ENCODE data around the gene MYH14.
"Not testable (repeated sequence)": the region's sequence is repeated elsewhere in the genome, so short reads cannot be mapped to it uniquely, and the experiment has no call there.

MYH14 gene

DNA sequence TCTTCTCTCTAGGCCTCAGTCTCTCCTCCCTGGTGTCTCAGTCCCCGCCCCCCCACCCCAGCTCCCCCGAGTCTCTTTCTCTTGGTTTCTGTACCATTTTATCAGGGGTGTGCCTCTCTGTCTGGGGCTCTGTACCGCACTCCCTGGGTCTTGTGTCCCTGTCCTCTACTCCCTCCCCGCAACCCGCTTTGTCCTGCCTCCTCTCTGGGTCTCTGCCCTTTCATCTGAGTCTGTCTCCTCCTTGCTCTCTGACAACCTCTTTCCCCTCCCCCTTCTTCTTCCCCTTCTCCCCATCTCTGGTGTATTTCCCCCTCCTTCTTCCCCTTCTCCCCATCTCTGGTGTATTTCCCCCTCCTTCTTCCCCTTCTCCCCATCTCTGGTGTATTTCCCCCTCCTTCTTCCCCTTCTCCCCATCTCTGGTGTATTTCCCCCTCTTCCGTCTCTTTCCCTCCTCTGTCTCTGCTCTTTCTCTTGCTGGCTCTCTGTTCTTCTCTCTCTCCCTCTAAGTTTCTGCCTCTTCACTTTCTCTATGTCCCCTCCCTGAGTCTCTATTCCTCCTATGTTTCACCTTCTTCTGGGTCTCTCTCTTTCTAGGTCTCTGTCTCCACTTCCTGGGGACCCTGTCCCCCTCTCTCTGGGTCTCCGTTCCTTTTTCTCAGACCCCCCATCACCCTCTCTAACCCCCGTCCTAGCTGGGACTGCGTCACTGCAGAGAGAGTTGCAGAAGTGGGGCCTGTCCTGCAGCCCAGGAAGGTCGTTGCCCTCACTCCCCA, 128.0 kb downstream of the MYH14 start:
- TF ChIP-seq, protein P1, sequence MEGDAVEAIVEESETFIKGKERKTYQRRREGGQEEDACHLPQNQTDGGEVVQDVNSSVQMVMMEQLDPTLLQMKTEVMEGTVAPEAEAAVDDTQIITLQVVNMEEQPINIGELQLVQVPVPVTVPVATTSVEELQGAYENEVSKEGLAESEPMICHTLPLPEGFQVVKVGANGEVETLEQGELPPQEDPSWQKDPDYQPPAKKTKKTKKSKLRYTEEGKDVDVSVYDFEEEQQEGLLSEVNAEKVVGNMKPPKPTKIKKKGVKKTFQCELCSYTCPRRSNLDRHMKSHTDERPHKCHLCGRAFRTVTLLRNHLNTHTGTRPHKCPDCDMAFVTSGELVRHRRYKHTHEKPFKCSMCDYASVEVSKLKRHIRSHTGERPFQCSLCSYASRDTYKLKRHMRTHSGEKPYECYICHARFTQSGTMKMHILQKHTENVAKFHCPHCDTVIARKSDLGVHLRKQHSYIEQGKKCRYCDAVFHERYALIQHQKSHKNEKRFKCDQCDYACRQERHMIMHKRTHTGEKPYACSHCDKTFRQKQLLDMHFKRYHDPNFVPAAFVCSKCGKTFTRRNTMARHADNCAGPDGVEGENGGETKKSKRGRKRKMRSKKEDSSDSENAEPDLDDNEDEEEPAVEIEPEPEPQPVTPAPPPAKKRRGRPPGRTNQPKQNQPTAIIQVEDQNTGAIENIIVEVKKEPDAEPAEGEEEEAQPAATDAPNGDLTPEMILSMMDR (conservative IDR thresholded peaks at IDR 0.05; ENCODE audit: low read length), result no peak
- no peak for DNase-seq (ENCODE audit: low read depth)
- no peak overlapping the region for H3K4me3 ChIP-seq (ENCODE audit: low read length)

DNA sequence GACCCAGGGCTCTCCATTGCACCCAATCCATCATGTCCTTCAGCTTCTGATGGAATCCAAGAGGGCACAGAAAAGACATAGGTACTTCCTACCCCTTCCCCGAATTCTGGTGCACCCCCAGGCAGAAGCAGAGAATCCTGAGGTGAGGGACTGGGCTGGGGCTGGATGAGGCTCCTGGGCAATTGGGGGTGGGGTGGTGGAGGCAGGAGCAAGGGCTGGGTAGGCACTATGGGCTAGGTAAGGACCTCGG, 128.5 kb downstream of the MYH14 start:
- H3K4me3 ChIP-seq (ENCODE audit: low read length), result no peak overlapping the region
- no peak for DNase-seq (ENCODE audit: low read depth)
- TF ChIP-seq, protein P1 (conservative IDR thresholded peaks at IDR 0.05; ENCODE audit: low read length), result no peak

DNA sequence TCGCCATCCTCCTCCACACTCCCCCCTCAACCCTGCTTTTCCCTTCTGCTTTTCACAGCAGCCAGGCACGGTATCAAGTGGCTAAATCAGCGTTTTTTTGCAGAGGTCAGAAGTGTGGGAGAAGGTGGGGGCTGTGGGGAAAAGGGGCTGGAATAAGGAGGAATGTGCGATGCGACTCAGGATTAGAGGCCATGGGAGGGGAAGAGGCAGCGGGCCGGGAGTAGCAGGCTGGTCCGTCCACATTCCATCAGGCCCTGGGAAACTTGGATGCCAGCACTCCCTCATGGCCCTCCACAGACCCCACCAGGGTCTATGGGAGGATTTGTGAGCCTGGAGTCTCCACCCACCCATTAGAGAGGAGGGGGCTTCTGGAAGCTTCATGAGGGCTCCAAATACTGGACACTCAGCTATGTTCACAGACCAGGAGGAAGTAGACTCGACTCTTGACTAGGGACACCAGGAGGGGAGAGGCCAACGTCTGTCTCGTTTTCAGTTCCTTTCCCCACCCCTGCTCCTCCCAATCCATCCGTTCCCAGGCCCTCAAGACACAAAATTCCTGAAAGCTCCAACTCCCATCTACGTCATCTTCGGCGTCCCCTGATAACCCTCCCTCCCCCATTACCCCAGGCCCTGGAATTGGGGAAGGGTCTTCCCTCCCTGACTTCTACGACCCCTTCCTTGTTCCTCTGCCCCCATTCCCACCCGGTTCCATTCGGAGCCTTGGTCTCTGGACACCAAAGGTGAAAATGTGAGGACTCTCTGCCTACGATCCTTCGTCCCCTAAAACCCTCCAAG, 129.0 kb downstream of the MYH14 start:
- no peak overlapping the region for H3K4me3 ChIP-seq (ENCODE audit: low read length)
- TF ChIP-seq, protein P1 (conservative IDR thresholded peaks at IDR 0.05; ENCODE audit: low read length), result no peak
- DNase-seq (ENCODE audit: low read depth), result no peak

DNA sequence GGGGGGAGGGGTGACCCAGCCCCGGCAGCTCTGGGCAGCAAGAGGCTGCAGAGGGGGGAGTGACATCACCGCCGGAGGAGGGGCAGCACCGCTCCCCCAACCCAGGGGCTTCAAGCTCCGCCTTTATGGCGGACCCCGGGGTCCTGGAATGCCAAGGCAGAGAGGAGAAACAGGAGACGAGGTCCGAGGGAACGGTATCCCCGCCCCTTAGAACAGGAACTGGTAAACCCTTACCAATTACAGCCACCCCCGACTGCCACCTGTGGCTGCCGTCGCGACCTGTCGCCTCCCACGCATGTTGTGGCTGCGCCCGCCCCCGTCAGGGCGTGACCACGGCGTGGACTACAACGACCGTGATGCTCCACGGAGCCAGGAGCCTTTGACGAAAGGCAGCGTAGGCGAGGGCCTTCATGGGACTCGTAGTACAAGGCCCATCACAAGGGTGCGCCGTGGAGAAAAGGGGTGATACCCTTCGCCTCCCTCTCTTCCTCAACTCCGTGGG, 129.9 kb downstream of the MYH14 start:
- peak; percentile 78 for DNase-seq (ENCODE audit: low read depth)
- H3K4me3 ChIP-seq (ENCODE audit: low read length), result peak overlapping the region; percentile 55
- TF ChIP-seq, protein P1 (conservative IDR thresholded peaks at IDR 0.05; ENCODE audit: low read length), result peak; percentile 14

DNA sequence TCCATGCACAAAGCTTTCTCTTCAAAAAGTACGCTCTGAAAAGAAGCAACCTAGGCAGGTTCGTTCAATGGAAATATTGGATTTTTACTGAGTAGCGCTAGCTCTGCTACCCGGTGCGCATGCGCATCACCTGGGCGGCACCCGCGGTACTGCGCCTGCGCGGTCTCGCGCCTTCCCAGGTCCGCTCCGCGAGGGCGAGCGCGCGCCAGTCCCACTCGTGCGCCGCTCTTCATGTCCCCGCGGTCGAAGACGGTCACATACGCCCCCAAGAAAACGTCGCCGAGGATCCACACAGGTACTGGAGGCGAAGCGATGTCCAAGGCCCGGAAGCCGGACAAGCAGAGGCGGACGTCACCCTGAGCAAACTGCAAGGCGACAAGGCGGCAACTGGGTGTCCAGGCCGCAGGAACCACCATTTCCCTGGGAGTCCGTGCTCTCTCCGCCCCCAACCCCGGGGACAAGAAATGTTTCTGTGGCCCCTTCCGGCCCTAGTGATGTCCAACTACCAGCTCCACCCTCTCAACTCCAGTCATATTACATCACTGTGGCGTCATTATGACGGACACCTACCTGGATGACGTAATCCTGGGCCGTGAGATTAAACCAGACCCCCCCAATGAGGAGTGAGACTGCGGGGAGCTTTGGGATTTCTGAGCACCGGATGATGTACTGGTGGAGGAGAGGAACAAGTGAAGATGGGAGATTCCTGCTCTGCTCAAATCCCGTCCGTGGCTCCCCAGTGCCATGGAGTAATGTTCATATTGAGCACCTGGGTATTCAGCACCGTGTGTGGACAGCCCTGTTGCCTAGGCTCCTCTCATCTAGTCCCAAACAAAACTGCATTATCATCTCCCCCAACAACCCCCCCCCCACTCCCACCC, 130.6 kb downstream of the MYH14 start:
- DNase-seq (ENCODE audit: low read depth), result no peak
- TF ChIP-seq, protein P1 (conservative IDR thresholded peaks at IDR 0.05; ENCODE audit: low read length), result no peak
- peak overlapping the region; percentile 55 for H3K4me3 ChIP-seq (ENCODE audit: low read length)

DNA sequence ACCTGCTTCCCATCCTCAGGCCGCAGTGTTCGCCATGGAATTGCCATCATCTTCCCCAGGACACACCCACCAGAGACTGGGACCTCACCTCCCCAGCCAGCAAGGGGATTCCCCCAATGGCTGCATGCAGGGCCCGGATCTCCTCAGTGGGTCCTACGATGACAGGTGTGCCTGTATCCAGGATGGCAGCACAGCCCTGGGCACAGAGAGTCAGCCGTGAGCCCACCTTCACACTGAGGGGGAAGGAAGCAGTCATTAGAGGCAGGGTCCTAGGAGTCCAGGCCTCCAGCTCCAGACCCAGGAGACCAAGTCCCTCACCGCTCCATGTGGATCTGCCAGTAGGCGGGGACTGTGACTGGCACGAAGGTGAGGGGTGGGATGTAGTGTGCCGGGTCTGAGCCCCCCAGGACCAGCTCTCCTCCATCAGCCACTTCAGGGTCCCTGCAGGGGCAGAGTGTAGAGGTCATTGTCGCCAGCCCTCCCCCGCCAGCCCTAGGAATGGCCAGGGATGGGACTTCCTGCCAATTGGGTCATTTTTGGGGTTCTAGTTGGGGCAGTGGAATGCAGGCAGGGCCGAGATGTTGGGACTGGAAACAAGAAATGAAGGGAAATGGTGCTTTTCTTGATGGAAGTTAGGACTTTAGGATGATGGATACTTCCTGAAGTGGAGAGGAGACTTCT, 131.5 kb downstream of the MYH14 start:
- TF ChIP-seq, protein P1 (conservative IDR thresholded peaks at IDR 0.05; ENCODE audit: low read length), result no peak

DNA sequence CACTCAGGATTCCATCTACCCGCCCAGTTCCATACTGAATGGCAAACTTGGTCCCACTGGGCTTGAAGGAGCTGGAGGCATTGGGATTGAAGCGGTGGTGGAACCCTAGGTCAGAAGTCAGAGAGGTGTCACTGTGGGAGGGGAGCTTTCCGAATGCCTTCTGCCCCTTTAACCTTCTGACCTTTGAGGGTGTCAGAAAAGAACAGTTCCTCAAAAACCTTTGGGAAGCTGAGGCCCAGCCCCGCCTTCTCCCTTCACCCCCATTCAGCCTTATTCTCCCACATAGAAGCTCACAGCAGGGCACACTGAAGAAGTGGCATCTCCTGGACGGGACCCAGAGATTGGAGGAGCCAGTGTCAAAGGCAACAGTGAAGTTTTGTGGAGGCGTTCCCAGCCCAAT, 133.6 kb downstream of the MYH14 start:
- DNase-seq (ENCODE audit: low read depth); H3K4me3 ChIP-seq (ENCODE audit: low read length): not testable (repeated sequence)

More for the DNA sequence above, 131.5 kb downstream of the MYH14 start:
- no peak for DNase-seq (ENCODE audit: low read depth)
- no peak overlapping the region for H3K4me3 ChIP-seq (ENCODE audit: low read length)

Data from AG10803 (cell line).